IPS-20b (cell line): Measurements from ENCODE around the gene SCN1B.

Experiments
- H3K27ac ChIP-seq: one replicate; pipeline ENCODE4 v1.5.1; 2013; ENCODE audit warnings: low read length
- H3K27me3 ChIP-seq: 2 replicates; pipeline ENCODE4 v1.6.1; 2013; ENCODE audit warnings: mild to moderate bottlenecking, low read length, inconsistent platforms; ENCODE audit not compliant: insufficient read depth
- H3K36me3 ChIP-seq: 2 replicates; pipeline ENCODE4 v1.6.1; 2013; ENCODE audit warnings: low read depth, mild to moderate bottlenecking, inconsistent platforms, low read length, moderate library complexity; ENCODE audit not compliant: insufficient read depth
- H3K4me1 ChIP-seq: 2 replicates; pipeline ENCODE4 v1.6.1; 2013; ENCODE audit warnings: mild to moderate bottlenecking, control low read depth, inconsistent platforms, low read length, moderate library complexity; ENCODE audit not compliant: insufficient read depth
- H3K4me3 ChIP-seq: 2 replicates; pipeline ENCODE4 v1.5.1; 2013; ENCODE audit warnings: mild to moderate bottlenecking, low read length, inconsistent platforms
- H3K9ac ChIP-seq: 2 replicates; pipeline ENCODE4 v1.6.1; 2013; ENCODE audit warnings: low read depth, mild to moderate bottlenecking, inconsistent platforms, low read length, moderate library complexity
- H3K9me3 ChIP-seq: 2 replicates; pipeline ENCODE4 v1.6.1; 2013; ENCODE audit warnings: mild to moderate bottlenecking, low read depth, low read length, inconsistent platforms; ENCODE audit not compliant: insufficient read depth

The SCN1B gene

DNA sequence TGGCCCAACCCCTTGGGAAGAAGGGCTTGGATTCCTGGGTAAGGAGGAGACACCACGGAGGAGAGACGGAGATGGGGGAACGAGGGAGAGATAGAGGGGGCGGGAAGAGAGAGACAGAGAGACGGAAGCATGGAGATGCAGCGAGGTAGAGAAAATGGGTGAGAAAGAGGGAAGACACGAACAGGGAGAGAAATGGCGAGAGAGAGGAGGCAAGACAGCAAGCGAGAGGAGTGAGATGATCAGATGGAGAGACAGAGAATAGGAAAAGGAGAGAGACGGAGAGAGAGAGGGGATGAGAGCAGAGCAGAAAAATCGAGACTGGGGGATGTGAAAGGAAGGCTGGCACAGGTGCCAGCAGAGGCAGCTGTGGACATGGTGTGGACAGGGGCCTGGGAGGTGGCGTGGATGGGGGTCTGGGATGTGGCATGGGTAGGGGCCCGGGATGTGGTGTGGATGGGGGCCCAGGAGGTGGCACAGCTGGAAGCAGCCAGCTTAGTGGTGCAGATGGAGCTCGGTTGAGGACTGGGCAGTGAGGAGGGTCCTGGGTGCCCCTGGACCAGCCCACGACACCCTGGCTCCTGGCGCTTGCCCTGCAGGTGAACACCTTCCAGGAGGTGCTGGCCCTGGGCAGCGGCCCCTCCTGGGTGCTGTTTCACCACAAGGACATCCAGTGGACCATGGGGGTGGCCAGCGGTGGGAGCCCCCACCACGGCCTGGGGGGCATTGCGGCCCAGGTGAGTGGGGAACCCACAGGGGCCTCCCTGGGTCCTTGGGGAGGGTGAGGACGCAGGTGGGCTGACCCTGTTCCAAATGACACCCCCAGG is 45.1 kb downstream of the SCN1B start:
- no peaks in the 10 kb centered on the region; the same call in 1 of the 2 replicates for H3K27me3 ChIP-seq
- peaks cover 3% of the 10 kb centered on the region; the same call in 1 of the 2 replicates for H3K9me3 ChIP-seq
- no peak overlapping the region for H3K9ac ChIP-seq
- no peak overlapping the region for H3K27ac ChIP-seq
- H3K36me3 ChIP-seq, result no peaks in the 10 kb centered on the region
- H3K4me3 ChIP-seq, result no peak overlapping the region
- no peaks in the 10 kb centered on the region for H3K4me1 ChIP-seq

DNA sequence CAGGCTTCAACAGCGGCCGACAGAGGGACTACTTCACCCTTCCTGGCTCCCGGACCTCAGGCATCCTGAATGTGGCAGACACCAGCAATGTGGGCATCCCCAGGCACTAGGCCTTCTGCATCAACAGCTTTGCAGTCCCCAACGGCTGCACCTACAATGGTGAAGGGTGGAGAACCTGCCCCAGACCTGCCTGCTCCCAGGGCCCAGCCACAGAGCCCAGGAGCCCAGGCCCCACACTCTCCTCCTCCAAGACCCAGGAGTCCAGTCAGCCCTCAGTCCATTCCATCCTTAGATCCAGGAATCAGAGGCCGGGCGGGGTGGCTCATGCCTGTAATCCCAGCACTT is 45.7 kb downstream of the SCN1B start:
- no peak overlapping the region for H3K27ac ChIP-seq
- H3K27me3 ChIP-seq, result no peaks in the 10 kb centered on the region; the same call in 1 of the 2 replicates
- no peaks in the 10 kb centered on the region for H3K36me3 ChIP-seq
- no peaks in the 10 kb centered on the region for H3K9me3 ChIP-seq
- H3K4me3 ChIP-seq, result no peak overlapping the region
- H3K9ac ChIP-seq, result no peak overlapping the region
- no peaks in the 10 kb centered on the region for H3K4me1 ChIP-seq

DNA sequence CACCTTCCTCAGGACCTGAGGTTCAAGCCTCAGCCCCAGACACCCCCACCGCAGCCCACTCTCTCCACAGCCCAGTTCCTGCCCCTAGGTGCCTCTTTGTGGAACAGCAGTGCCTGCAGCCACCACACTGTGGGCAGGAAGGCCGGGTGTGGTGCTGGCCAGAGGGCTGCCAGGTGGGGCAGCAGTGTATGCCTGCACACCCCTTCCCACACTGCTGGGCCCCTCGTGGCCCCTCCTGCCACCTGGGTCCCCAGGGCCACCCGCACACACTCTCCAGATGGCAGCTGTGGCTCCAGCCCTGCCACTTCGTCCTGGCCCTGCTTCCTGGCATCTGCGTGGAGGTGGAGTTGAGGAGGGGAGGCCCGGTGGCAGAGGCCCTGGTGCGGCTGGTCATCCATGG is 46.4 kb downstream of the SCN1B start:
- H3K4me1 ChIP-seq, result no peaks in the 10 kb centered on the region
- H3K27me3 ChIP-seq, result no peaks in the 10 kb centered on the region; the same call in 1 of the 2 replicates
- H3K9ac ChIP-seq, result no peak overlapping the region

DNA sequence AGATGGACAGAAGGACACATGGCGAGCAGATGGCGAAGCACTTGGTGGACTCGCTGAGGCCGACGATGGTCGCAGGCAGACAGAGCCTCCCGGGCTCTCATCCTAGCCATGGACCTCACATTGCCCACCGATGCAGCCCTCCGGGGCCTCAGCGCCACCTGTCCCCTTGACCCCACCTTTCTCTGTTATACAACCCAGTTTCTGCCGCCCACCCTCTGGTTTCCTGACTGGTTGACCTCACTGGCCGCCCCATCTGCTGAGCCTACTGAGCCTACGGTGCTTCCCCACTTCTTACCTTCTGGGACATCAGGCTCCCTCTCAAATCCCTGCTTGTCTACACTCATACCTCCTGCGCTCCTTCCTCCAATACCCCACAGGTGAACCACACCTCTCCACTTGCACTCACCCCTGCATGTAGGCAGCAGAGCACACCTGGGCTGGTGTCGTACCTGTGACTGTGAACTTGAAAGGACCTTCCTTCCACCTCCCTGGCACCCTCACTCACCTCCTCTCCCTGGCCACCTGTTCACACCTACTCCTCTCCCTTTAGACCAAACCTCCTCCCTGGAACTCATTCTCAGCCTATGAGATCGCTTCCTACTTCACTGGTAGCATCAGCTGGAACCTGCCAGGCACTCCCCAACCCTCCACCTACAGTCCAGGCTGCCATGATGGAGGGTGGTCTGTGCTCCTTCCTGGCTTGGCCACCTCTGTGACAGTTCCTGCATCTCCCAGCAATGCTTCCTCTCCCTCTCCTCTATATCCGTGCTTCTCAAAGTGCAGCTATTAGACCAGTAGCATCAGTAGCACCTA is 47.3 kb downstream of the SCN1B start:
- H3K9me3 ChIP-seq, result no peaks in the 10 kb centered on the region
- H3K27me3 ChIP-seq, result no peaks in the 10 kb centered on the region; the same call in 1 of the 2 replicates
- H3K27ac ChIP-seq, result no peak overlapping the region
- H3K4me3 ChIP-seq, result no peak overlapping the region
- no peak overlapping the region for H3K9ac ChIP-seq
- H3K36me3 ChIP-seq, result no peaks in the 10 kb centered on the region
- no peaks in the 10 kb centered on the region for H3K4me1 ChIP-seq

More for the DNA sequence above, 46.4 kb downstream of the SCN1B start:
- no peak overlapping the region for H3K27ac ChIP-seq
- no peaks in the 10 kb centered on the region for H3K36me3 ChIP-seq
- no peak overlapping the region for H3K4me3 ChIP-seq
- H3K9me3 ChIP-seq, result no peaks in the 10 kb centered on the region

DNA sequence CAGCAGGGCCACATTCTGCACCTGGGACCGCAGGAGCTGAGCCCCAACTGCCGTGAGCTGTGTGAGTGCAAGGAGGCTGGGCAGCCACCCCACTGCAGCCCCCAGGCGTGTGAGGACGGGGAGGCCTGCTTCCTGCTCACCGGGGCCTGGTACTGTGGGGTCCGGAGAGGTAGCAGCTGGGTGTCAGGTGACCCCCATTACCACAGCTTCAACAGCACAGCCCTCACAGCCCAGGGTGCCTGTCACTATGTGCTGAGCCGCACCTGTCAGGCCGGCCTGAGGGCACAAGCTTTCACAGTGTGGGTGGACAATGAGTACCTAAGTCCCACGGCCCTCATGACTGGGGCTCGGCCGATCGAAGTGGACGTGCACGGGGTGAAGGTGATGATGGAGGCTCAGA is 49.6 kb downstream of the SCN1B start:
- Histone ChIP-seq H3K4me3 (no peak overlapping the region), H3K9me3 (no peaks in the 10 kb centered on the region), H3K9ac (no peak overlapping the region), H3K27ac (no peak overlapping the region), H3K4me1 (no peaks in the 10 kb centered on the region), H3K36me3 (no peaks in the 10 kb centered on the region), H3K27me3 (no peaks in the 10 kb centered on the region; the same call in 1 of the 2 replicates)

DNA sequence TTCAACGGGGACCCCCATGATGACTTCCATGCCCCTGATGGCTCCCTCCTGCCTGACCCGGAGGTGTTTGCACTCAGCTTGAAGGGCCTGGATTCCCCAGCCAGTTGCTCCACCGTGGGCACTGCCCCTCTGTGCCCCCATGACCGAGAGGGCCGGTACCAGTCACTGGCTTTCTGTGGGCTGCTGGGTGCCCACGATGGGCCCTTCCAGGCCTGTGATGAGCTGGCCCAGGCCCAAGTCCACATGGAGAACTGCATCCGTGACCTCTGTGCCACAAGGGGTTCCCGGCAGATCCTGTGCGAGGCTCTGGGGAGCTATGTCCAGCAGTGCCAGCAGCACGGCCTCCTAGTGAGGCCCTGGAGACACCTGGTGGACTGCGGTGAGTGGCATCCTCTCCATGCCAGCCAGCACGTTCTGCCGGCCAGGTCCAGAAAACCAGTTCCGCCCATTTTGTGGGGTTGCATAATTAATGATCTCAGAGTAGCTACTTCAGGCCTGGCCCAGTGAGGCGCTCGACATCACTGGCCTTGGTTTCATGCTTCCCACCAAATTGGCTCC is 50.4 kb downstream of the SCN1B start:
- Histone ChIP-seq H3K4me3 (no peak overlapping the region), H3K36me3 (no peaks in the 10 kb centered on the region), H3K4me1 (no peaks in the 10 kb centered on the region), H3K9me3 (no peaks in the 10 kb centered on the region), H3K27ac (no peak overlapping the region), H3K9ac (no peak overlapping the region), H3K27me3 (no peaks in the 10 kb centered on the region; the same call in 1 of the 2 replicates)

DNA sequence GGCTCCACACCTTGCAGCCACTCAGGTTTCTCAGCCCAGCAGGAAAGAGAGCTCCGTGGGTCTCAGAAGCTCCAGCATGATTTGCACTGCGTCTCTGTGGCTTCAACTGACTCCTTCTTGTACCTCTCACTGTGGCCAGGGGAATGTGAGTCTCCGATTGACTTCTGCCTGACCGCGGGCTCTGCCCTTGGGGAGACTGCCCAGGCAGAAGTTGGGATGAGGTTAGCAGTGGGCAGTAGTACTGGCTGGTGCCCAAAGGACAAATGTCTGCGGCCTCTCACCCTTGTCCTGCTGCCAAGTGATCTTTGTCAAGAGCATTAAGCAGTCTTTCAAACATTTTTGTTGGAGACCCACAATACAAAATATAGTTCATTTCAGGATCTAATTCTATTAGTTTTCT is 50.9 kb downstream of the SCN1B start:
- Histone ChIP-seq H3K4me1 (no peaks in the 10 kb centered on the region), H3K9me3 (no peaks in the 10 kb centered on the region), H3K4me3 (no peak overlapping the region), H3K9ac (no peak overlapping the region), H3K27ac (no peak overlapping the region), H3K27me3 (no peaks in the 10 kb centered on the region; the same call in 1 of the 2 replicates), H3K36me3 (no peaks in the 10 kb centered on the region)

DNA sequence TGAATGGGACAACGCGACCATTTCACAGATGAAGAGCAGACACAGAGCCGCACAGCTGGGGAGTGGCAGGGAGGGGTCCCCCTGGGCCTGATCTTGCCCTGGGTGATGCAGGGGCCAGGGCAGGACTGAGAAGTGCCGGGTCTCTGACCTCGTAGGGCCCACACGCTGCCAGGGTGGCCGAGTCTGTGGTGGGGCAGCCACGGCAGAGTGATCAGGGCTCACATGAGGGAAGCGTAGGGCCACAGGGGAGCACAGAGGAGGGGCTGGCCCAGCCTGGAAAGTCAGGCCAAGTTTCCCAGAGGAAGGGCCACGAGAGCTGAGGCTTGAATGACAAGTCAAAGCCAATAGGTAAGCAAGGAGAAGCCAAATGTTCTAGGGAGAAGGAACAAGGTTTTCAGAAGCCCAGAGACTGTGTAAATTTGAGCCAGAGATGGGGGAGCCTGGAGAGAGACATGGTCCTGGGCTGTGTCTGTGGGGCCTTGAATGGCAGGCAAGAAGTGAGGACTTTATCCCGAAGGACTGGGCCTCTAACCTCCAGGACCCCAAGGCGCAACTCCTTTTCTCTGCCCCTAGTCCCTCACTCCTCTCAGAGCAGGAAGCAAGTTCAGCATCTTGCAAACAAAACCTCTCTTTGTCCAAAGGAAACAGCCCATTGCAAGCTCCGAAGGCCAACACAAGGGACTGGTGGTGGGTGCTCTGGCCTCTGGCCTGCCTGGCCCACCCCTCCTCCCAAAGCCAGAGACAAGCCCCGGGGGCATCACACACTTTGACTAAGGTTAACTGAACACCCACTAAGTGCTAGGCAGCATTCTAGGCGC is 53.6 kb downstream of the SCN1B start:
- no peaks in the 10 kb centered on the region for H3K9me3 ChIP-seq
- H3K4me1 ChIP-seq, result 0 out of 2 replicates have a peak, but pooled peaks cover 2% of the 10 kb centered on the region
- no peaks in the 10 kb centered on the region for H3K27me3 ChIP-seq
- H3K4me3 ChIP-seq, result no peak overlapping the region
- H3K9ac ChIP-seq, result no peak overlapping the region
- no peaks in the 10 kb centered on the region for H3K36me3 ChIP-seq
- no peak overlapping the region for H3K27ac ChIP-seq

DNA sequence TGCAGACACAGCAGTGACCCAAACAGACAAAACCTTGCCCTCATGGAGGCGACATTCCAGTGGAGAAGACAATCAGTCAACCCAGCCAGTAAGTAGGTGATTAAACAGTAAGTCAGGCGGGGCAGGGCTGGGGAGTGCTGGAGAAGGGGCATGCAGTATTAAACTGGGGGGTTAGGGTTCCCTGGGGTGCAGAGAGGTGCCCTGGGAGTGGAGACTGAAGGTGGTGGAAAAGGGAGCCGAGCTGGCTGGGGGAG is 54.2 kb downstream of the SCN1B start:
- Histone ChIP-seq H3K27me3 (no peaks in the 10 kb centered on the region), H3K4me1 (0 out of 2 replicates have a peak, but pooled peaks cover 2% of the 10 kb centered on the region), H3K27ac (no peak overlapping the region), H3K36me3 (no peaks in the 10 kb centered on the region), H3K9me3 (no peaks in the 10 kb centered on the region), H3K9ac (no peak overlapping the region), H3K4me3 (no peak overlapping the region)

DNA sequence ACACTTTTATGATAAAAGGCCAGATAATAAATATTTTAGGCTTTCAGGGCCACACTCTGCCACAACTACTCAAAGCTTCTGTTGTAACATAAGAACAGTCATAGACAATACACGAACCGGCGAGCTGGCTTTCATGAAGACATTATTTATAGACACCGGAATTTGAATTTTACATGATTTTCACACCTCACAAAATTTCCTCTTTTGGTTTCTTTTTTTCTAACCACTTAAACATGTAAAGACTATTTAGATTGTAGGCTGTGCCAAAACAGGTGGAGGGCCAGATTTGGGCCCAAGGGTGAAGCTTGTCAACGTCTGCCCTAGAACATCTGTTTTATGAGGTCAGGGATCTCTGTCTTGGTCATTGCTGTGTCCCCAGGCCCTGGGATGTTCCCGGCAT is 55.7 kb downstream of the SCN1B start:
- H3K36me3 ChIP-seq, result no peaks in the 10 kb centered on the region
- peaks cover 5% of the 10 kb centered on the region; the same call in 1 of the 2 replicates for H3K4me1 ChIP-seq
- H3K4me3 ChIP-seq, result no peak overlapping the region
- no peaks in the 10 kb centered on the region for H3K9me3 ChIP-seq
- no peaks in the 10 kb centered on the region; the same call in 1 of the 2 replicates for H3K27me3 ChIP-seq
- H3K9ac ChIP-seq, result no peak overlapping the region
- no peak overlapping the region for H3K27ac ChIP-seq

DNA sequence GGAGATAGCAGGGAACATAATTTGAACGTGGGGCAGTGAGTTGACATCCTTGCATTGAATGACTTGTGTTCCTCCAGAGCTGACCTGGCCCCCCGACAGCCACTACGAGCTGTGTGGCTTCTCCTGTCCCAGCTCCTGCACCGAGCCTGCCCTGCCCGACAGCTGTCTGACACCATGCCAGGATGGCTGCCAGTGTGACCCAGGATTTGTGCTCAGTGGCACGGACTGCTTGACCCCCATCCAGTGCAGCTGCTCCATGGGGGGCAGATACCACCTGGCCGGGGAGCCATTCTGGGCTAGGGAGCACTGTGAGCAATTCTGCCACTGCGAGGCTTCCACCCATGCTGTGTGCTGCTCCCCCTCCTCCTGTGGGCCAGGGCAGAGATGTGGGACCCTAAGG is 56.2 kb downstream of the SCN1B start:
- no peak overlapping the region for H3K27ac ChIP-seq
- no peak overlapping the region for H3K9ac ChIP-seq
- H3K36me3 ChIP-seq, result no peaks in the 10 kb centered on the region
- H3K9me3 ChIP-seq, result no peaks in the 10 kb centered on the region
- no peaks in the 10 kb centered on the region; the same call in 1 of the 2 replicates for H3K27me3 ChIP-seq
- H3K4me3 ChIP-seq, result no peak overlapping the region
- peaks cover 5% of the 10 kb centered on the region; the same call in 1 of the 2 replicates for H3K4me1 ChIP-seq
